ELR (cell line): ENCODE results near the gene NCS1.

Experiments
- DNase-seq: peaks from one replicate; pipeline ENCODE4 v3.0.0-alpha.2; 2015; ENCODE audit warnings: low read depth

NCS1 gene

DNA sequence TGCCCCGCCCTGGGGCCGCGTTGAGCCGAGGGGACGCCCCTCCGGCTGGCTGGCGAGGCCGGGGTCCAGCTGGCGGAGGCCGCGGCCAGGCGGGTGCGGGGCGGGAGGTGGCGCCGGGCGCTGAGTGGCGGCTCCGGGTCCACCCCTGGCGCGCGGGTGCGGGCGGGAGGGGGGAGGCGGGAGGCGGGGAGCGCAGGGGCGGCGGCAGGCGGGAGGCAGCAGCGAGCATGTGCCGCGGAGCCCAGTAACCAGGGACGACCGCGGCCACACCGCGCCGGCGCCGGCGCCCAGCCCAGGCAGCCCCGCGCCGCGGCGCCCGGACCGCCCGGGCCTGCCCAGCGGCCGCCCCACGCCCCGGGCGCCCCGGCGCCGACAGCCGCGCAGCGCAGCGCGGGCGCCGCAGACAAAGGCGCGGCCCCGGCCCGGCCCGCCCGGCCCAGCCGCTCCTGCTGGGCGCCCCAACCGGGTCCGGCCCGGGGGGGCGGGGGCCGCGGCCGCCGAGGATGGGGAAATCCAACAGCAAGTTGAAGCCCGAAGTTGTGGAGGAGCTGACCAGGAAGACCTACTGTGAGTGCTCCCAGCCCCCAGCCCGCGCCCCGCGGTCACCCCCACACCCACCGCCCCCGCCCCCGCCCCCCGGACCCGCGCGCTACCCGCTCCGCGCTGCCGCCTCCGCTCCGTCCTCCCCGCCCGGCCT, at the start of gene NCS1:
NCS1 (plus strand) TSS at position 244 of the 697 bp plus-strand sequence; CDS start at position 504, 260 bp downstream.
- DNase-seq: peak; percentile 77

GRCh38 chr9:130122456-130122855, 49.7 kb upstream of the NCS1 start:
- no peak for DNase-seq

GRCh38 chr9:130124085-130124860, 47.9 kb upstream of the NCS1 start:
- DNase-seq: no peak

DNA sequence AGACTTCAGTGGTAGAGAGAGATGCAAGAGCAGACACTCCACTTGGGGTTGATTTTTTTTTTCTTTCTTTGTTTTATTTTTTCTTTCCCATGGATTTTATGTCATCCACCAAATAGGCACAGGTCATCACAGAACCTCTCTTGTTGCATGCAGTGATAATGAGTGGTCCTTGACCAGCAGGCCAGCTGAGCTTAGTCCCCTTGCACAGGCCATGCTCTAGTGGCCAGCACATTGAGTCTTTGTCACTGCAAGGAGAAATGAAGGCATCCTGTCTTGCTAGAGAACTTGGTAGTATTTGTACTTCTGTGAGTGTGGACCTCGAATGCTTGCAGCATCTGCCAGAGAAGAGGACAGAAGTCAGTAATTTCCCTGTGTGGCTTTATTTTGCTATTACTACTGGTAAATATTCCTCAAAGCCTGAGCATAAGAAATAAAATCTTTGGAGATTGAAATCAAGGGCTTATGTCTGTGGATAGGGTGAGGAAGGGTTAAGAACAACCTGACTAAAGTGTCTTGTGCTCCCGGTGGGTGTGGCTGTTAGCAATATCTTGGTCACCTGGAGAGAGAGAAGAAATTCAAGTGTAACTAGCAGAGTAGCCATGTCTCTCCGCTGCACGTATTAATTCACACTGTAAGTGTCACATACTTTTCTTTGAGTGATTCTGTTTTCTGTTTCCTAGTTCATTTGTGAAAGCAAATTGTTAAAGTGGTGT, 45.3 kb upstream of the NCS1 start:
- no peak for DNase-seq

GRCh38 chr9:130128251-130128650, 44.0 kb upstream of the NCS1 start:
- peak; percentile 26 for DNase-seq

DNA sequence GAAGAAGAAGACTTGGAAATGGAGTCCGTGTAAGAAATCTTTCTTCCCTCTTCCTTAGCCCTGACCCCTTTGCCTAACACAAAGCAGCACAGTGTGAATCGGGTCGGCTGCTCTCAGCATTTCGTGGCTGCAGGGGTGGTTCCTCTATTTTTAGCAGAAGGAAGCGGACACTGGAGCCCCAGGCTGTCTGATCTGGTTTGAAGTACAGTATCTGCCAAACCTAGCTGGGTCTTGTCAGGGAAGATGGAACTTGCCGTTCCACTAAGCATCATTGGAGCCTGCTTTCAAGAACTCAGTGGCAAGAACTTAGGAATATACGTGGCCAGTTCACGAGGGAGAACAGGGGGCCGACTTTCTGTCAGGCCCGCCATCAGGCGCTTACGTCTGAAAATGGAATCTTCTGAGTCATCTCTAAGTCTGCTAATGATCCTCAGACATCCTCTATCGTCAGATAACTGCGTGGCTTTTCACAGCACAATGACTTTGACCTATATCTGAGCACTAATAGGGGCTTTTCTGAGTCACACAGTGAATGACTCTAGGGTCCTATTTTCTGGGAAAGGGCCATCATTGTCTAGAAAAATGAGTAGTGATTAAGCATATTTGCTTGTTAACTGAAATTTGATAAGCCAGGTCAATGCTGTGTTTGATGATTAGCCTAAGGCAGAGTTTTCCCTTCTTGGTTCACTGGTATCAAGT, 43.3 kb upstream of the NCS1 start:
- DNase-seq: peak; percentile 95

- no peak for DNase-seq
Measured at GRCh38 chr9:130129432-130130061, 42.7 kb upstream of the NCS1 start.

DNA sequence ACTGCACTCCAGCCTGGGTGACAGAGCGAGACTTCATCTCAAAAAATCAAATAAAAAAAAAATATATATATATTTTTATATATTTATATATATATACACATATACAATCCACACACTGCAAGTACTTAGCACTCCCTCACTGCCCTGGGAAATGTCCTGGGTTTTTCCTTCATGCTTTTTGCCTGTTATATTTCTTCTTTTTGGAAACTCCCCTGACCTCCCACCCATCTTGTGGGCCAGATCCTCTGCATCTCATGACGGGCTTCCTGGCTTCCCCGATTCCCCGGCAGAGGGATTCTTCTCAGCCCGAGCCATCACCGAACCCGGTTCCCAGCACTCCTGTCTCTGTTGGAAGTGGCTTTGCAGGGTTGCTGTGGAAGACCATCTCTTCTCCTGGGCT, 39.5 kb upstream of the NCS1 start:
- no peak for DNase-seq

GRCh38 chr9:130137081-130137640, 35.0 kb upstream of the NCS1 start:
- DNase-seq: no peak

DNA sequence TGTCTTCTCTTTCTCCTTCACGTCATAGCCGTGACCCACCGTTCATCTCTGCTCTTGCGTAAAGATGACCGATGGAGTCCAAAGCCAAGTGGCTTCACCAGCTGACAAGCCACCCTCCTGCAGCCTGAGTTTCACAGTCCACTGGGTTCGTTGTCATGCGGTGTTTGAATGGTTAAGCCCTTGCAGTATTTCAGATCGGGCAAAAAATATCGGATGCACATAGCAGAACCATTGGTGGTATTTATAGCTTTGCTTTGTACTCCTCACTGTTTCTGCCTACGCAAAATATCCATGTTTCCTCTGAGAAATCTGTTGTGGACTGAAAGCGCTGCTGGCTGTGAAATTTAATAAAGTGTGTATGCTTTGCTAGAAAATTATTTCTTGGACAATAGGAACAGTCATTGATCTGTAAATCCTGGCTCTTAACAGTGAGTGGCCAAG, 34.5 kb upstream of the NCS1 start:
- DNase-seq: no peak

GRCh38 chr9:130138171-130138653, 34.0 kb upstream of the NCS1 start:
- peak; percentile 93 for DNase-seq

DNA sequence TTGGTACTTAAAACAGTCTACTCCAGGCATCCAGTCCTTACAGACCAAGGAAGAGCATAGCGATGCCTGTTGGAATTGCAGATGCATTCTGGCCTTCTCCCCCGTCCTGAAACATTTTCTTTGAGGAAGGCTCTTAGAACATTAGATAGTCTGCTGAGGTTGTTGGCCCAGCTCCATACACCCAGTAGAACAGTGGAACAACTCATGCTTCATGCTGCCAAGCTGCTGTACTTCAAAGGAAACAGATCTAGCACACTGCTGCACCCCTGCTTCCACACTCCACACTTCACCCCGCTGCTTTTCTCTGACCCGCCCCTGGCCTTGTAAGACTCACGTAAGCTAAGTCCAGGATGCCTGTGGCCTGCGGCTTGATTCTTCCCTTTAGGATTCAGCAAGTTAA, 33.4 kb upstream of the NCS1 start:
- peak; percentile 82 for DNase-seq

- DNase-seq: no peak
Measured at GRCh38 chr9:130139251-130139650, 33.0 kb upstream of the NCS1 start.

DNA sequence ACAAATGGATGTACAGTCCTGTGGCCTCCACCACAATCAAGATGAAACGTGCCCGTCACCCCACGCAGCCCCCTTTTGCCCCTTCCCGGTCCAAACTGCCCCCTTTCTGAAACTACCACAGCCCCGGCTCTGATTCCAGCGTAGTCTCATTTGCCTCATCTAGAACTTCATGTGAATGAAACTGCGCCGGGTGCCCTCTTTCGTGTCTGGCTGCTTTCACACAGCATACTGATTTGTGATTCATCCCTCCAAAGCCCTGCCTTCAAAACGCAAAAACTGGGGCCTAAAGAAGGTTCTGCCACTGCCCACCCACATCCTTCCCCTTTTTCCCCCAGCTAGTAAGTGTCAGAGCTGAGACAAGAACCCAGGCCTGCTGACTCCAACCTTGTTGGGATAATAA, 31.5 kb upstream of the NCS1 start:
- DNase-seq: no peak

DNA sequence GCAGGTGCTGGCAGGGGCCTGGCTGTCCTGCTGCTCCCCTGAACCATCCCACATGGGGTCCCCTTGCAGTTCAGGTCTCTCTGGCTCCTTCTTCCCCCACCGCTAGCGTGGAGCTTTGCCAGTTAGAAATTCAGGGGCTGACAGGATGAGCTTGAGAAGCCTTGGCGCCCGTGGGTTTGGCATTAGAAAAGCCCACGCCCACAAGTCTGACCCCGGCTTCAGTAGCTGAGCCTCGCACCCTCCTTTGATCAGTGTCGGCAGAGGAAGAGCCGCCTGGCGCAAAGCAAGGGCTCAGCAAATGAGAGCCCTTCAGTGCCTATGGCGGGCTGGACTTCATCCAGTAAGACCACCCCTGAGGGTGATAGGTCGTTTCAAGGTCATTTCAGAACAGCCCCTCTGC, 30.1 kb upstream of the NCS1 start:
- no peak for DNase-seq

DNA sequence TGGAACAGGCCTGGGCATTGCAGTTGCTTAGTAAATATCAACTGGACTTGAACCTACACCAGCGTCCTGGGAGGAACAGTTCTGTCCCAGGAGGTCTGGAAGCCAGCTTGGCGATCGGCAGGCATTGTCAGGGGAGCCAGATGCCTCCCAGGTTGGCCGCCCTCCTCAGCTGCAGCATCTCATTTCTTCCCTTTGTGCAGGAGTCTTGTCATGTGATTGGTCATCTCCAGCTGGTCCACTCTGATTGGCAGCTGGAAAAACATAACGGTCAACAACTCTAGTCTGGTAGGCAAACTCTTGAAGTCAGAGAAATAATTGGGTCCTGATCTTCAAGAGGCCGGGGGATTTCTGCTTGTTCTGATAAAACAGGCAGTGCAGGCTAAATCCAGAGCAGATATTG, 29.6 kb upstream of the NCS1 start:
- DNase-seq: no peak

- no peak for DNase-seq
Measured at GRCh38 chr9:130143279-130143893, 28.8 kb upstream of the NCS1 start.

- DNase-seq: no peak
Measured at GRCh38 chr9:130143958-130144366, 28.2 kb upstream of the NCS1 start.

GRCh38 chr9:130144703-130145102, 27.5 kb upstream of the NCS1 start:
- DNase-seq: no peak

- no peak for DNase-seq
Measured at GRCh38 chr9:130145658-130146057, 26.5 kb upstream of the NCS1 start.

GRCh38 chr9:130147198-130147597, 25.0 kb upstream of the NCS1 start:
- DNase-seq: no peak
